Measurements from ENCODE around the gene GPR6.

Gene GPR6

DNA sequence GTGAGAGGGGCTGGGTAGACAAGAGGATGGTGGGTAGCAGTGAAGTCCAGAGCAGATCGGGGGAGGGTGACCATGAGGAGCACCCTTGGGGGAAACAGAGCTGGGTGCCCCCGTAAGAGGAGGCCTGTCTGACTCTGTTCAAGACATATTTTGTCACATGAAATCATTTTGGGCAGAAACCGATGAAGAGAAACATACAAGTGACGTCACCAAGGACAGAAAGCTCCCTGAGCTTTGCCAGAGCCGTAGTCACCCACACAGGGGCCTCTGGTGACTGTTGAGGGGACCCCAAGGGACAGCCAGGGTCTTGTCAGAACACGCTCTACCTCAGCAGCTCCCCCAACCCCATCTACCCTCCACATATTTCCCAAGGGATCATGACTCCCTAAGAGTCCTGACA, 39.2 kb downstream of the GPR6 start:
- no peak for DNase-seq (ENCODE audit: low read depth)
- TF ChIP-seq CTCF (IDR thresholded peaks at IDR 0.05; ENCODE audit: low read length, missing control alignments), result no peak
- no peak overlapping the region for H3K4me3 ChIP-seq (replicated peaks; ENCODE audit: low read depth, low read length)

- TF ChIP-seq CTCF (IDR thresholded peaks at IDR 0.05; ENCODE audit: low read length, missing control alignments), result no peak
- DNase-seq (ENCODE audit: low read depth), result no peak
- no peak overlapping the region for H3K4me3 ChIP-seq (replicated peaks; ENCODE audit: low read depth, low read length)
Measured at GRCh38 chr6:110017946-110018345, 39.8 kb downstream of the GPR6 start.

DNA sequence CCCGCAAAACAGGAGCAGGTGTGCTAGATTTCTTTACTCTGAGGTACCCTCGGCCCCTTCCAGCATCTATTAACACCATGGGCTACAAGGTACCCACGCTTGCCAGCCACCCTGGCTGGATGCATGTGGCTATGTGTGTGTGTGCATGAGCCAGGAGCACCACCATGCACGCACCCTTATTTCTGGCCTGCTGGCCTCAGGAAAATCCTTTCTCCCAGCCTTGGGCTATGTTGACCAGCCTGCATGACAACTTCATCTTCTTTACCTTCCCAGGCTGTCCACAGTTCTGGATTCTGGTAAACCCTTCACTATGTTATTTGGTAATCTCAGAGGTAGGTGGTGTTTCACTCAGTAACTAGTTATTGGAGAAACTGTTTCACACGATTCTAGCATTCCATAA, 40.4 kb downstream of the GPR6 start:
- no peak for DNase-seq (ENCODE audit: low read depth)
- no peak overlapping the region for H3K4me3 ChIP-seq (replicated peaks; ENCODE audit: low read depth, low read length)
- TF ChIP-seq CTCF (IDR thresholded peaks at IDR 0.05; ENCODE audit: low read length, missing control alignments), result no peak

GRCh38 chr6:110020888-110021287, 42.8 kb downstream of the GPR6 start:
- no peak overlapping the region for H3K4me3 ChIP-seq (replicated peaks; ENCODE audit: low read depth, low read length)
- DNase-seq (ENCODE audit: low read depth), result no peak
- TF ChIP-seq CTCF (IDR thresholded peaks at IDR 0.05; ENCODE audit: low read length, missing control alignments), result no peak

DNA sequence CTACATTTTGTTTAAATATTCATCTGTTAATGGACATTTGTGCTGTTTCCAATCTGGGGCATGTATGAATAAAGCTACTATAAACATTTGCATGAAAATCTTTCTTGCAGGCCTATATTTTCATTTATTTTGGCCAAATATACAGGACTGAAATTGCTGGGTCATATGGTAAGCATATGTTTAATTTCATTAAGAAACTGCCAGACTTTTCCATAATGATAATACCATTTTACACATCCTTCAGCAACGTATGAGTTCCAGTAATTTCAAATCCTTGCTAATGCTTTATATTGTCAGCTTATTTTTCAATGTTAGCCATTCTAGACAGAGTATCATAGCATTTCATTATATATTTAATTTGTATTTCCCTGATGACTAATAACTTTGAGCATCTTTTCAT, 51.0 kb downstream of the GPR6 start:
- no peak for DNase-seq (ENCODE audit: low read depth)
- no peak overlapping the region for H3K4me3 ChIP-seq (replicated peaks; ENCODE audit: low read depth, low read length)
- TF ChIP-seq CTCF (IDR thresholded peaks at IDR 0.05; ENCODE audit: low read length, missing control alignments), result no peak

All from fibroblast of pulmonary artery (primary cell).